B cell (primary cell): ENCODE data around the gene CENPB. TPM values are rescaled to one million over a fixed set of nuclear protein-coding genes. Genes with fewer than 3 reads are reported as not detected.

Source experiments
- ATAC-seq: fragments of 200-7000 bp; cut with Tn5 transposase; one replicate; pipeline ENCODE4 v1.10.0; 2021; ENCODE audit warnings: low read depth, mild to moderate bottlenecking, moderate number of reproducible peaks, moderate library complexity
- CTCF ChIA-PET: fragments of 350-600 bp; sonication (Branson Sonifier 250); formaldehyde crosslinking; loops from one replicate; lab custom pipeline; 2021; ENCODE audit warnings: antibody characterized with exemption, inconsistent platforms; lab: Charles Lee
- POLR2A ChIA-PET: fragments of 350-600 bp; sonication (Branson Sonifier 250); formaldehyde crosslinking; loops from one replicate; lab custom pipeline; 2021; ENCODE audit warnings: antibody characterized with exemption; lab: Charles Lee
- DNase-seq: peaks from one replicate; pipeline ENCODE4 v3.0.0; 2013
- H2AFZ ChIP-seq: 2 replicates; pipeline ENCODE4 v1.6.1; 2012; ENCODE audit warnings: mild to moderate bottlenecking, low read depth, low read length; ENCODE audit not compliant: insufficient read depth, poor library complexity, severe bottlenecking
- H3K27ac ChIP-seq, 2 donors: 1 replicate in 1 of 2; 2 replicates in 1 of 2; pipeline ENCODE4 v1.5.1; 2012 to 2013; ENCODE audit warnings: low read length in 2 of 2, mild to moderate bottlenecking in 2 of 2, moderate library complexity in 1 of 2
- H3K27me3 ChIP-seq, 4 experiments: fragments of 200-600 bp in 1 of 4; sonication (generic) in 1 of 4; replicated peaks in 1 of 4; 1 replicate in 2 of 4; 2 replicates in 2 of 4; pipeline versions ENCODE4 v1.6.1 to v1.7.0; 2013 to 2016; ENCODE audit warnings: low read length in 3 of 4, mild to moderate bottlenecking in 2 of 4, mixed read lengths in 1 of 4, moderate library complexity in 1 of 4; ENCODE audit not compliant: insufficient read depth in 4 of 4, control insufficient read depth in 3 of 4; ENCODE audit errors: control extremely low read depth in 1 of 4
- H3K36me3 ChIP-seq, 2 experiments: replicated peaks in 1 of 2; 1 replicate in 1 of 2; 2 replicates in 1 of 2; pipeline versions ENCODE4 v1.6.1 to v1.7.1; 2013; ENCODE audit warnings: low read length in 1 of 2; ENCODE audit not compliant: insufficient read depth in 2 of 2, control insufficient read depth in 1 of 2; ENCODE audit errors: control extremely low read depth in 1 of 2, extremely low read depth in 1 of 2
- H3K4me1 ChIP-seq, 2 donors: fragments of 200-600 bp in 1 of 2; sonication (generic) in 1 of 2; 1 replicate in 1 of 2; 2 replicates in 1 of 2; pipeline versions ENCODE4 v1.5.1 to v1.6.1; 2013 to 2017; ENCODE audit warnings: low read length in 2 of 2; ENCODE audit not compliant: control insufficient read depth in 2 of 2, insufficient read depth in 2 of 2
- H3K4me2 ChIP-seq: replicated peaks from 2 replicates; pipeline ENCODE3; 2012; ENCODE audit warnings: mild to moderate bottlenecking, low read depth, low read length; ENCODE audit not compliant: poor library complexity, severe bottlenecking
- H3K4me3 ChIP-seq, 5 experiments: fragments of 200-600 bp in 1 of 5; sonication (generic) in 1 of 5; 1 replicate in 3 of 5; 2 replicates in 2 of 5; pipeline versions ENCODE4 v1.5.1 to v1.7.0; 2011 to 2016; ENCODE audit warnings: low read length in 4 of 5, mild to moderate bottlenecking in 4 of 5, low read depth in 2 of 5, control low read depth in 1 of 5, moderate library complexity in 1 of 5; ENCODE audit not compliant: insufficient read depth in 1 of 5; ENCODE audit errors: control extremely low read depth in 1 of 5, extremely low read depth in 1 of 5
- H3K79me2 ChIP-seq: fragments of 200-600 bp; sonication (generic); one replicate; pipeline ENCODE4 v1.6.0; 2016; ENCODE audit warnings: low read length; ENCODE audit not compliant: control insufficient read depth, insufficient read depth
- H3K9ac ChIP-seq: fragments of 200-600 bp; sonication (generic); 2 replicates; pipeline ENCODE4 v1.6.1; 2017; ENCODE audit warnings: mild to moderate bottlenecking, low read length, moderate library complexity
- H3K9me3 ChIP-seq, 3 donors: one replicate each; pipeline versions ENCODE4 v1.6.1 to v1.7.1; 2013; ENCODE audit warnings: low read length in 2 of 3; ENCODE audit not compliant: control insufficient read depth in 2 of 3, insufficient read depth in 1 of 3; ENCODE audit errors: control extremely low read depth in 1 of 3
- H4K20me1 ChIP-seq: 2 replicates; pipeline ENCODE4 v1.6.0; 2012; ENCODE audit warnings: mild to moderate bottlenecking, low read length; ENCODE audit not compliant: insufficient read depth, control insufficient read depth, poor library complexity, severe bottlenecking
- H3K27ac Mint-ChIP-seq: one replicate; pipeline ENCODE4 v1.8.0; 2021; ENCODE audit warnings: mixed read lengths
- H3K27me3 Mint-ChIP-seq: one replicate; pipeline ENCODE4 v1.8.0; 2021; ENCODE audit warnings: mixed read lengths
- H3K4me1 Mint-ChIP-seq: one replicate; pipeline ENCODE4 v1.8.0; 2021; ENCODE audit warnings: mixed read lengths
- H3K4me3 Mint-ChIP-seq: one replicate; pipeline ENCODE4 v1.8.0; 2021; ENCODE audit warnings: mixed read lengths
- H3K9me3 Mint-ChIP-seq: one replicate; pipeline ENCODE4 v1.8.0; 2022; ENCODE audit warnings: mixed read lengths; ENCODE audit not compliant: insufficient read depth
- EZH2 ChIP-seq: IDR thresholded peaks from 2 replicates; pipeline ENCODE4 v1.6.1; 2012; ENCODE audit warnings: borderline replicate concordance, low read depth, mild to moderate bottlenecking, moderate library complexity, low read length; ENCODE audit not compliant: insufficient read depth, poor library complexity, severe bottlenecking
- WGBS: methylation state at CpG from one replicate; pipeline ENCODE4 v1.1.5; 2013; ENCODE audit warnings: missing lambda C conversion rate; ENCODE audit not compliant: insufficient coverage; 5-methylcytosine and 5-hydroxymethylcytosine counted together
- intact Hi-C: fragments of 100-400 bp; cut with micrococcal nuclease; formaldehyde crosslinking; loops from one replicate; pipeline ENCODE4 v1.10.0; 2022
- polyA plus RNA-seq: library from polyadenylated mRNA; depleted of rRNA; stranded (reverse); fragments of >200 nt; gene quantifications from 2 replicates; pipeline ENCODE4 v1.2.3, GENCODE V29; 2012
- total RNA-seq, 2 donors: library from RNA; stranded (reverse); fragments of 120-200 nt in 1 of 2; gene quantifications; 1 replicate in 1 of 2; 2 replicates in 1 of 2; pipeline versions ENCODE4 v1.2.3 to v1.2.4, GENCODE V29; 2013 to 2022
- TF ChIP-seq, protein P1 (sequence below): fragments of 200-600 bp; IDR thresholded peaks from one replicate; pipeline ENCODE4 v1.8.0; 2022; ENCODE audit warnings: antibody characterized with exemption, mild to moderate bottlenecking

CENPB gene
- total and polyA plus RNA-seq, 2 donors (not counting 1 experiment from before 2014, with no cell fraction given) = 13.3 to 46.4 TPM

DNA sequence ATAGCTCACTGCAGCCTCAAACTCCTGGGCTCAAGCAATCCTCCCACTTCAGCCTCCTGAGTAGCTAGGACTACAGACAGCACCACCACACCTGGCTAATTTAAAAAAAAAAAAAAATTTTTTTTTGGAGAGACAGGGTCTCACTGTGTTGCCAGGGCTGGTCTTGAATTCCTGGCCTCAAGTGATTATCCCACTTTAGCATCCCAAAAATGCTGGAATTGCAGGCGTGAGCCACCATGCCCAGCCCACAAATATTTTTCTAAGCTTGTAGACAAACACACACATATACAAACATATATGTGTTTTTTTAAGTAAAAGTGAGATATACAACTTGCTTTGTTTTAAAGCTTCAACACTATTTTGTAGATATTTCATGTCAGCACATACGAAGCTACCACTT lies 43.3 kb downstream of the CENPB start:
- peaks cover 0 to 8% of the 10 kb centered on the region in 2 donors for H3K4me1 ChIP-seq
- no peak overlapping the region for H3K27ac Mint-ChIP-seq
- no peaks in the 10 kb centered on the region for H3K9me3 Mint-ChIP-seq
- no peak for DNase-seq
- no peak overlapping the region for H3K4me3 ChIP-seq
- peaks cover 4% of the 10 kb centered on the region for H3K4me1 Mint-ChIP-seq
- H3K79me2 ChIP-seq = no peaks in the 10 kb centered on the region
- H3K9me3 ChIP-seq = peaks cover 0 to 10% (median 0%) of the 10 kb centered on the region in 3 donors
- peaks cover 0 to 26% (median 2%) of the 10 kb centered on the region in 4 experiments for H3K27me3 ChIP-seq
- TF ChIP-seq EZH2 = no peak
- TF ChIP-seq, protein P1, sequence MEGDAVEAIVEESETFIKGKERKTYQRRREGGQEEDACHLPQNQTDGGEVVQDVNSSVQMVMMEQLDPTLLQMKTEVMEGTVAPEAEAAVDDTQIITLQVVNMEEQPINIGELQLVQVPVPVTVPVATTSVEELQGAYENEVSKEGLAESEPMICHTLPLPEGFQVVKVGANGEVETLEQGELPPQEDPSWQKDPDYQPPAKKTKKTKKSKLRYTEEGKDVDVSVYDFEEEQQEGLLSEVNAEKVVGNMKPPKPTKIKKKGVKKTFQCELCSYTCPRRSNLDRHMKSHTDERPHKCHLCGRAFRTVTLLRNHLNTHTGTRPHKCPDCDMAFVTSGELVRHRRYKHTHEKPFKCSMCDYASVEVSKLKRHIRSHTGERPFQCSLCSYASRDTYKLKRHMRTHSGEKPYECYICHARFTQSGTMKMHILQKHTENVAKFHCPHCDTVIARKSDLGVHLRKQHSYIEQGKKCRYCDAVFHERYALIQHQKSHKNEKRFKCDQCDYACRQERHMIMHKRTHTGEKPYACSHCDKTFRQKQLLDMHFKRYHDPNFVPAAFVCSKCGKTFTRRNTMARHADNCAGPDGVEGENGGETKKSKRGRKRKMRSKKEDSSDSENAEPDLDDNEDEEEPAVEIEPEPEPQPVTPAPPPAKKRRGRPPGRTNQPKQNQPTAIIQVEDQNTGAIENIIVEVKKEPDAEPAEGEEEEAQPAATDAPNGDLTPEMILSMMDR = no peak
- no peak overlapping the region for H3K4me2 ChIP-seq
- H3K9ac ChIP-seq = no peak overlapping the region
- ChIA-PET CTCF (no interaction called here), POLR2A (no interaction called here)
- no peaks in the 10 kb centered on the region for H4K20me1 ChIP-seq
- no CpG with 5 or more reads among the region's 2 CpGs for WGBS
- intact Hi-C loops = no loop called here
- no peak for ATAC-seq
- peaks cover 30% of the 10 kb centered on the region for H3K27me3 Mint-ChIP-seq
- no peak overlapping the region for H3K27ac ChIP-seq
- H2AFZ ChIP-seq = no peak overlapping the region
- H3K4me3 Mint-ChIP-seq = no peak overlapping the region
- no peaks in the 10 kb centered on the region for H3K36me3 ChIP-seq

DNA sequence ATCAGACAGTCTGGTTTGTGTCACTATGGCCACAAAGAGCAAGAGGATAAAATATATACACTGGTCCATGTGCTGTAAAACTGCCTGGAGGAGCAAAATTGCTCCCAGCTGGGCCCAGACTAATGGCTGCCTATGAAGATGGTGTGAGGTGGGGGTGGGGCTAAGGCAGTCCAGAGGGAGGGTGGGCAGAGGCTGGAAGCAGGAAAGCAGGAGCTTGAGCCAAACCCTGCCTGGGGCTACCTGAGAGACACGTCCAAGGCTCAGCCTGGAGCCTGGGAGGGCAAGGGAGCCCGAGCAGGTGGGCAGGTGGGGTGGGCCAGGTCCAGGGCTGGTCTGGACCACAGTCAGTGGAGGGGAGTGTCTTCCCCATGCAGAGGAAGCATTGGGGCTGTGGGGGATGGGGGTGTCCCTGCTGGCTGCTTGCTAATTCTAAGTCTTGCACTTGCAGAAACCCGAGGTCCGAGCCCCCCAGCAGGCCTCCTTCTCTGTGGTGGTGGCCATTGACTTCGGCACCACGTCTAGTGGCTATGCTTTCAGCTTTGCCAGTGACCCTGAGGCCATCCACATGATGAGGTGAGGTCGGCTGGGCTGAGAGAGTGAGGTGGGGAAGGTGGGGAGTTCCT lies 44.6 kb downstream of the CENPB start:
- H3K4me1 ChIP-seq = peaks cover 0 to 8% of the 10 kb centered on the region in 2 donors
- no peak overlapping the region for H3K4me3 ChIP-seq
- no peak for ATAC-seq
- POLR2A ChIA-PET = no interaction called here
- CTCF ChIA-PET = interaction anchor here (1.0 kb wide), 1 partner anchor 11 kb away, joined by 3 read pairs; no protein-coding TSS in a partner anchor
- no peak overlapping the region for H3K4me2 ChIP-seq
- Mint-ChIP-seq H3K27ac (no peak overlapping the region), H3K4me3 (no peak overlapping the region), H3K27me3 (peaks cover 26% of the 10 kb centered on the region), H3K4me1 (peaks cover 4% of the 10 kb centered on the region), H3K9me3 (no peaks in the 10 kb centered on the region)
- H3K27me3 ChIP-seq = peaks cover 0 to 22% (median 2%) of the 10 kb centered on the region in 4 experiments
- H4K20me1 ChIP-seq = no peaks in the 10 kb centered on the region
- 85% methylated on average over 6 of the region's 7 CpGs for WGBS
- H3K27ac ChIP-seq = no peak overlapping the region
- H3K9ac ChIP-seq = no peak overlapping the region
- DNase-seq = no peak
- TF ChIP-seq, protein P1 = no peak
- no peak for TF ChIP-seq EZH2
- no peaks in the 10 kb centered on the region for H3K36me3 ChIP-seq
- H3K9me3 ChIP-seq = peaks cover 0 to 10% (median 0%) of the 10 kb centered on the region in 3 donors
- no peaks in the 10 kb centered on the region for H3K79me2 ChIP-seq
- H2AFZ ChIP-seq = no peak overlapping the region
- intact Hi-C loops = no loop called here
